GM12878 (cell line): ENCODE data around the gene OR1F1. TPM values are rescaled to one million over a fixed set of nuclear protein-coding genes. Genes with fewer than 3 reads are reported as not detected.

Experiments used
- ATAC-seq: fragments of 200-7000 bp; cut with Tn5 transposase; 3 replicates; pipeline ENCODE4 v1.9.1; 2020; ENCODE audit warnings: mild to moderate bottlenecking, moderate library complexity
- BruUV-seq: library from RNA; stranded (reverse); fragments of 400-500 nt; replicated peaks from 2 replicates; lab custom pipeline; 2021; lab: Mats Ljungman, UMichigan
- CTCF ChIA-PET: fragments of 300-600 bp; sonication (Branson Sonifier 250); formaldehyde crosslinking; extraction: SDS; loops from one replicate; lab custom pipeline; 2021; ENCODE audit warnings: inconsistent platforms; lab: Yijun Ruan, JAX
- POLR2A ChIA-PET: fragments of 350-600 bp; formaldehyde crosslinking; extraction: SDS; loops from one replicate; lab custom pipeline; 2021; ENCODE audit warnings: inconsistent platforms; lab: Charles Lee
- RAD21 ChIA-PET: fragments of 300-600 bp; sonication (Branson Sonifier 250); formaldehyde crosslinking; loops from one replicate; lab custom pipeline; 2023; ENCODE audit warnings: antibody characterized with exemption; ENCODE audit not compliant: unreplicated experiment; lab: Charles Lee
- SMC1A ChIA-PET: fragments of 300-600 bp; sonication (Branson Sonifier 250); formaldehyde crosslinking; loops from one replicate; lab custom pipeline; 2023; ENCODE audit not compliant: unreplicated experiment, uncharacterized antibody; lab: Charles Lee
- DNase-seq: peaks from one replicate; pipeline ENCODE4 v3.0.0-alpha.2; 2011; ENCODE audit warnings: low read depth, low spot score
- FAIRE-seq: peaks from 3 replicates; lab custom pipeline; 2011; peaks lifted over from hg19 to GRCh38; lab: Jason Lieb, UNC
- H2AFZ ChIP-seq: 2 replicates; pipeline ENCODE4 v1.6.0; 2011; ENCODE audit warnings: low read depth, low read length, control low read depth; ENCODE audit not compliant: control insufficient read depth
- H3K27ac ChIP-seq: 2 replicates; pipeline ENCODE4 v1.5.1; 2011; ENCODE audit warnings: control low read depth; ENCODE audit not compliant: control insufficient read depth, insufficient read depth
- H3K27me3 ChIP-seq, 2 experiments: replicated peaks in 1 of 2; 2 replicates each; pipeline versions ENCODE4 v1.6.0 to v1.6.1; 2011; ENCODE audit warnings: low read length in 1 of 2; ENCODE audit not compliant: control insufficient read depth in 2 of 2, insufficient read depth in 2 of 2
- H3K36me3 ChIP-seq, 2 experiments: 2 replicates each; pipeline ENCODE4 v1.5.1; 2011; ENCODE audit warnings: low read length in 1 of 2; ENCODE audit not compliant: control insufficient read depth in 2 of 2, insufficient read depth in 2 of 2
- H3K4me1 ChIP-seq: 2 replicates; pipeline ENCODE4 v1.6.1; 2011; ENCODE audit warnings: mild to moderate bottlenecking, low read length, moderate library complexity, mixed read lengths; ENCODE audit not compliant: control insufficient read depth, insufficient read depth
- H3K4me2 ChIP-seq: 2 replicates; pipeline ENCODE4 v1.6.0; 2011; ENCODE audit warnings: control low read depth; ENCODE audit not compliant: control insufficient read depth, insufficient read depth
- H3K4me3 ChIP-seq: fragments of 200-600 bp; sonication (generic); 2 replicates; pipeline ENCODE4 v1.5.1; 2016
- H3K79me2 ChIP-seq: 2 replicates; pipeline ENCODE4 v1.6.0; 2011; ENCODE audit warnings: low read length; ENCODE audit not compliant: control insufficient read depth, insufficient read depth
- H3K9ac ChIP-seq: 2 replicates; pipeline ENCODE4 v1.8.0; 2011; ENCODE audit warnings: low read length, control low read depth, mixed read lengths; ENCODE audit not compliant: control insufficient read depth, insufficient read depth
- H3K9me3 ChIP-seq: replicated peaks from 3 replicates; pipeline ENCODE4 v1.5.1; 2011; ENCODE audit warnings: mild to moderate bottlenecking, low read length; ENCODE audit not compliant: control insufficient read depth, insufficient read depth
- H4K20me1 ChIP-seq: 2 replicates; pipeline ENCODE4 v1.6.0; 2011; ENCODE audit not compliant: control insufficient read depth, insufficient read depth
- BCL11A ChIP-seq: IDR thresholded peaks from 2 replicates; pipeline ENCODE4 v1.6.1; 2011; ENCODE audit warnings: low read depth, low read length
- CBX5 ChIP-seq: sonication (generic); IDR thresholded peaks from 2 replicates; pipeline ENCODE4 v1.6.1; 2016; ENCODE audit warnings: low read depth, moderate library complexity, mild to moderate bottlenecking, inconsistent platforms
- HDAC6 ChIP-seq: fragments of 200-600 bp; sonication (generic); IDR thresholded peaks from one replicate; pipeline ENCODE4 v1.8.0; 2017; ENCODE audit warnings: antibody characterized with exemption; ENCODE audit not compliant: unreplicated experiment
- NBN ChIP-seq: fragments of 450-650 bp; IDR thresholded peaks from 2 replicates; pipeline ENCODE4 v1.6.1; 2016
- NR2F1 ChIP-seq: fragments of 450-650 bp; conservative IDR thresholded peaks from 2 replicates; pipeline ENCODE4 v1.6.1; 2017; ENCODE audit warnings: mild to moderate bottlenecking
- PAX8 ChIP-seq: fragments of 450-650 bp; IDR thresholded peaks from 2 replicates; pipeline ENCODE4 v1.6.1; 2017; ENCODE audit warnings: mild to moderate bottlenecking, moderate library complexity
- RB1 ChIP-seq: fragments of 450-650 bp; formaldehyde crosslinking; IDR thresholded peaks from 2 replicates; pipeline ENCODE4 v1.6.1; 2017; ENCODE audit warnings: mild to moderate bottlenecking, borderline replicate concordance
- RBBP5 ChIP-seq: fragments of 200-600 bp; sonication (generic); conservative IDR thresholded peaks from 2 replicates; pipeline ENCODE4 v1.6.1; 2016
- SIX5 ChIP-seq: IDR thresholded peaks from 2 replicates; pipeline ENCODE4 v1.6.1; 2011; ENCODE audit warnings: mild to moderate bottlenecking, low read depth, low read length, moderate library complexity; ENCODE audit not compliant: severe bottlenecking
- SMAD1 ChIP-seq: fragments of 450-650 bp; IDR thresholded peaks from 2 replicates; pipeline ENCODE4 v1.6.1; 2018; ENCODE audit warnings: mild to moderate bottlenecking, low read depth; ENCODE audit not compliant: partially characterized antibody
- TCF3 ChIP-seq: IDR thresholded peaks from 2 replicates; pipeline ENCODE4 v1.6.1; 2012; ENCODE audit warnings: low read depth, mild to moderate bottlenecking, low read length, borderline replicate concordance; ENCODE audit not compliant: insufficient read depth
- WGBS: methylation state at CpG from one replicate; pipeline ENCODE4 v1.1.6; 2016; ENCODE audit warnings: low lambda C conversion rate; ENCODE audit not compliant: insufficient replicate concordance, insufficient coverage; ENCODE audit errors: missing lambda C conversion rate; 5-methylcytosine and 5-hydroxymethylcytosine counted together
- in situ Hi-C: fragments of 300-500 bp; cut with MboI; formaldehyde crosslinking; loops from 9 replicates; pipeline ENCODE4 v1.14.3; 2018; ENCODE audit warnings: mixed read lengths
- intact Hi-C: fragments of 100-400 bp; cut with micrococcal nuclease; formaldehyde crosslinking; loops from one replicate; pipeline ENCODE4 v1.14.2; 2022; ENCODE audit not compliant: unreplicated experiment
- polyA plus RNA-seq, 11 experiments: library from polyadenylated mRNA; depleted of rRNA in 4 of 11; unstranded in 6 of 11; stranded (reverse) in 5 of 11; fragments of >200 nt; fragmentation: Nextera tagmentation in 4 of 11; fragmentation: Illumina TruSeq in 1 of 11; extraction: Ambion mirVana in 4 of 11; extraction: Trizol in 1 of 11; gene quantifications; 1 replicate in 1 of 11; 2 replicates in 10 of 11; pipeline versions ENCODE4 v1.2.1 to v1.2.3, GENCODE V29; 2011 to 2016; ENCODE audit warnings: inconsistent platforms in 2 of 11, missing spikeins in 2 of 11, low read depth in 1 of 11
- total RNA-seq, 4 experiments: library from RNA; depleted of rRNA in 3 of 4; stranded (reverse); fragments of >200 nt in 3 of 4; fragmentation: Illumina TruSeq in 1 of 4; extraction: Trizol in 1 of 4; gene quantifications; 2 replicates each; pipeline versions ENCODE4 v1.2.1 to v1.2.3, GENCODE V29; 2013 to 2021

OR1F1 gene
- total and polyA plus RNA-seq, 10 of the 15 experiments (the other 5 are each of a cell fraction or from before 2014, with no cell fraction given) = 0.10 to 0.14 (median 0.12) TPM; not detected in 7

GRCh38 chr16:3198334-3199072, 10.5 kb downstream of the OR1F1 start:
- Histone ChIP-seq H3K4me3 (no peak overlapping the region), H3K36me3 (no peaks in the 10 kb centered on the region), H3K4me2 (no peak overlapping the region), H3K27me3 (no peaks in the 10 kb centered on the region), H2AFZ (no peak overlapping the region)
- SMC1A ChIA-PET = no interaction called here
- whole genome bisulfite sequencing = 57% methylated on average over 13 of the region's 13 CpGs
- FAIRE-seq = no peak
- no TSS peak for BruUV-seq
- no peak for DNase-seq
- TF ChIP-seq NBN = no peak
- no peak for TF ChIP-seq CBX5
- TF ChIP-seq SMAD1 = no peak
- no peak for TF ChIP-seq SIX5
- TF ChIP-seq TCF3 = no peak
- TF ChIP-seq, all 136 proteins: peak for 0
- in situ Hi-C loops (no loop called here), intact Hi-C loops (no loop called here)
- ChIA-PET CTCF (interaction anchor here (1.0 kb wide), 1 partner anchor 11 kb away, joined by 3 read pairs; no protein-coding TSS in a partner anchor), POLR2A (interaction anchor here (0.5 kb wide), 1 partner anchor 15 kb away, joined by 3 read pairs; no protein-coding TSS in a partner anchor), RAD21 (no interaction called here)
- no peak for ATAC-seq
- Histone ChIP-seq H3K9me3 (no peaks in the 10 kb centered on the region), H3K79me2 (no peaks in the 10 kb centered on the region), H3K4me1 (no peaks in the 10 kb centered on the region), H4K20me1 (no peaks in the 10 kb centered on the region), H3K9ac (no peak overlapping the region), H3K27ac (no peak overlapping the region)

- peaks cover 2% of the 10 kb centered on the region; the same call in 2 of the 3 replicates for H3K9me3 ChIP-seq
- ATAC-seq (no peak), FAIRE-seq (no peak)
- no peak overlapping the region for H2AFZ ChIP-seq
- H3K9ac ChIP-seq = no peak overlapping the region
- H4K20me1 ChIP-seq = no peaks in the 10 kb centered on the region
- H3K27me3 ChIP-seq = no peaks in the 10 kb centered on the region
- no peaks in the 10 kb centered on the region for H3K4me1 ChIP-seq
- SMC1A ChIA-PET = interaction anchor here (0.7 kb wide), 1 partner anchor 14 kb away, joined by 4 read pairs; no protein-coding TSS in a partner anchor
- TF ChIP-seq BCL11A (no peak), RBBP5 (no peak), SIX5 (no peak), PAX8 (no peak), HDAC6 (no peak), NBN (no peak), RB1 (no peak), NR2F1 (no peak)
- TF ChIP-seq, all 136 proteins: peak for 0
- no peak overlapping the region for H3K4me3 ChIP-seq
- WGBS = 54% methylated on average over 6 of the region's 6 CpGs
- intact Hi-C loops (no loop called here), in situ Hi-C loops (no loop called here)
- H3K4me2 ChIP-seq = no peak overlapping the region
- no peak overlapping the region for H3K27ac ChIP-seq
- RAD21 ChIA-PET = no interaction called here
- no peaks in the 10 kb centered on the region for H3K79me2 ChIP-seq
- no peak for DNase-seq
- POLR2A ChIA-PET = no interaction called here
- no TSS peak for BruUV-seq
- CTCF ChIA-PET = no interaction called here
- H3K36me3 ChIP-seq = no peaks in the 10 kb centered on the region
Observed at GRCh38 chr16:3202903-3203539, 15.0 kb downstream of the OR1F1 start.
